Tongue (tissue), 2 donors: ENCODE measurements around the gene TNNT1. TPM values are rescaled to one million over a fixed set of nuclear protein-coding genes. Genes with fewer than 3 reads are reported as not detected.
A peak's percentile ranks its signal among the peaks of the same experiment; 100 is the strongest.
"Not testable (repeated sequence)": the region's sequence is repeated elsewhere in the genome, so short reads cannot be mapped to it uniquely, and the experiment has no call there.

Experiments
- DNase-seq: peaks from one replicate; pipeline ENCODE4 v3.0.0-alpha.2; 2015
- total RNA-seq: library from RNA; depleted of rRNA; stranded (reverse); fragments of >200 nt; gene quantifications from one replicate; pipeline ENCODE4 v1.2.3, GENCODE V29; 2014

The TNNT1 gene
- total RNA-seq, 1 donor from 2014 or later: 338 TPM

DNA sequence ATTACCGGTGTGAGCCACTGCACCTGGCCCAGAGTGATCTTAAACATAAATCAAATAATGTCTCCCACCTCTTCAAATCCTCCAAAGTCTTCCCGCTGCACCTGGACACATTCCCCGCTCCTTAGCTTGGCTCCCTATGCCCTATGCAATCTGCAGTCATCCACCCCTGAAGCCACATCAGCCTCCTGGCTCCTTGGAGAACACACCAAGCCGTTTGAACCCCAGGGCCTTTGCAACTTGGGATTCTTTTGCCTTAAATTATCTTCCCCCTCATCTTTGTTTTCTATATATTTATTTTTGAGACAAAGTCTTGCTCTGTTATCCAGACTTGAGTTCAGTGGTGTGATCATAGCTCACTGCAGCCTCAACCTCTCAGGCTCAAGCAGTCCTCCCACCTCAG is 20.1 kb upstream of the TNNT1 start:
- no peak for DNase-seq

DNA sequence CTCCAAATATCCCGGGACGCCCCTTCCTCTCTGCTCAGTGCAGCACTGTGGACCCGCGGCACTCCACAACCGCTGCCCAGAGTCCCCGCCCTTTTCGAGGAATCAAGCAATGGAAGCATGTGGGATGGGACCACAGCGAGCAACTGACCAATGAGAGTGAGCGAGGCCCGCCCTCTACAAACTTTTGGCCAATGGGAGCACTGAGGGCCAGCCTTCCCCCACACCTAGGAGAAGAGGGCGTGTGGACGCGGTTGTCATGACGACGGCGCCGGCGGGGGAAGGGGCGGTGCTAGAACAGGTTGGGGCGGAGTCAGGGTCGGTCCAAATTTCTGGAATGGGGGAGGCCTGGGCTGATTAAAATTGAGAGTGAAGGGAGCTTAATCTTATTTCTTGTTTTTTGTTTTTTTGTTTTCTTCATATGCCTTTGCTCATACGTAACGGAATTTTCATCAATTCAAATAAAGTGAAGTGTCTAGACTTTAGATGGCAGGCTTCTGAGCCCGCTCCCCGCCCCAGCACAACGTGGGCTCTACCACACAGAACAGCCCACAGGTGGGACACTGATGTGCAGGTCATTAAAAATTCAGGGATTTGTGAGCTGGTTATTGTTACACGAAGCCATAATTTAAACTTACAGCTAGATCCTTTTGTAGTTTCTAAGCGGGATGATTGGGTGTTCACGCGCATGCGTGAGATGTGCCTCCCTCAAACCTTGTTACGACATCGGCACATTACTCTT is 17.7 kb upstream of the TNNT1 start, which contains the start of gene DNAAF3:
DNAAF3 (minus strand) TSS at position 84 of the 739 bp plus-strand sequence. CDS start 200 bp downstream, outside the sequence.
- DNase-seq: peak; percentile 98

- peak; percentile 69 for DNase-seq
Measured at GRCh38 chr19:55165952-55166529, 17.0 kb upstream of the TNNT1 start.

- DNase-seq: no peak
Measured at GRCh38 chr19:55161571-55162322, 12.7 kb upstream of the TNNT1 start.

DNA sequence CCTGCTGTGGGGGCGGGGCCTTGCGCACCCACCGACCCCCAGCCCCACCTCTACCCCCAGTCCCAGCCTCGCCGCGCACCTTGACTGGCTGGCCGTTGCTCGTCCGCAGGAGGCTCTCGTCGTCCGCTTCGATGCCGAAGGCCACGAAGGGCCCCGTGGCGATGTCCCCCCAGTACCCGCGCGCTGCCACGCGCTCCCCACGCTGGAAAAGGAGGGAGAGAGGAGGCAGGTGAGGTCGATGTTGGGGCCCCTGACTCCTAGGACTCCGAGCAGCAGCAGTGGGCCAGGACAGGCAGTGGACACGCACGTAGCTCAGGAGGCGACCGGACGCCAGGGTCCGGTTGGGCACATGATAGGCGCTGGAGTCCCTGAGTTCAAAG is 12.0 kb upstream of the TNNT1 start:
- DNase-seq: no peak

- DNase-seq: peak; percentile 89
Measured at GRCh38 chr19:55160128-55160985, 11.4 kb upstream of the TNNT1 start.

DNA sequence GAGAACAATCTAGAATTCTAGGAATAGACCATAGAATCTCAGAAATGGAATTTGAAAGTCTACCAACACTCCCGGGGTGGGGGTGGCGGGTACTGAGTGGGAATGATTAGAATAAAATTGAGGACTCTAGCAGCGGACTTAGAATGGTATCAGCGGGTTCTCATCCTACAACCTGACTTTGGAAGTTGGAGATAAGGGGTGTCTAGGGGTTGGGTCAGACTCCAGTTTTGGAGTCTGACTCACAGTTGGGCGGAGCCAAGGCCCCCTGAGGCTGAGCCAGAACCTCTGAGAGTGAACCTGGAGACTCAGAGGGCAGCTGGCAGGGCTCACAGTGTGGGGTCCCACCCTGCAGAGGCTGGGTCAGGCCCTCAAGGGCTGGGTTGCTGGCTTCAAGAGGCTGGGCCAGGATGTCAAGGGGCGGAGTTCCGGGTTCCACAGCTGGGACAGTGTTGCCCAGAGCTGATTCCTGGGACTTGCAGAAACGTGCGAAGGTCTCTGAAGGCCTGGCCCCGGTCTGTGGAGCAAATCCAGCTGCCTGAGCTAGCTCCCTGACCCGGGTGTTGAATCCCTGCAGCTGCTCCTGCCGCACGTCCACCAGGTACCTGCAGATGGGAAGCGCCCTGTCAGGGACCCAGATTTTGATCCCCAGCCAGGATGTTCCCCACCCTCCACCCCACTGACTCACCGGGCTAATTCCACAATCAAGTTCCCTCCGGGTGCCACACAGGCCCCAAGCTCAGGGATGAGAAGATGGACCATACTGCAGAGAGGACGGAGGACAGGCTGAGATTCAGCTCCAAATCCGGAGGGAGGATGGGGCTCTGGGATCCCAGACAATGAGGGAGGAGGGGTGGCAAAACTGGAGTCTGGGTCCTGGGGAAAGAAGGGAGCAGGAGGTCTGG is 10.1 kb upstream of the TNNT1 start:
- DNase-seq: peak; percentile 67

- no peak for DNase-seq
Measured at GRCh38 chr19:55158423-55158822, 9.4 kb upstream of the TNNT1 start.

- no peak for DNase-seq
Measured at GRCh38 chr19:55157064-55157908, 8.3 kb upstream of the TNNT1 start, which contains the start of gene TNNI3. Gene TNNI3 (minus strand): TSS chr19:55157732. CDS start chr19:55157589, 143 bp downstream.

GRCh38 chr19:55156202-55157063 is 7.4 kb upstream of the TNNT1 start:
- peak; percentile 65 for DNase-seq

- not testable (repeated sequence) for DNase-seq
Measured at GRCh38 chr19:55155784-55156183, 6.8 kb upstream of the TNNT1 start.

- no peak for DNase-seq
Measured at GRCh38 chr19:55153652-55154264, 4.8 kb upstream of the TNNT1 start.

- DNase-seq: no peak
Measured at GRCh38 chr19:55152017-55152416, 3.0 kb upstream of the TNNT1 start.

- DNase-seq: peak; percentile 94
Measured at GRCh38 chr19:55147545-55148251, 1.3 kb downstream of the TNNT1 start.

GRCh38 chr19:55146705-55147273 is 2.2 kb downstream of the TNNT1 start:
- DNase-seq: peak; percentile 53

DNA sequence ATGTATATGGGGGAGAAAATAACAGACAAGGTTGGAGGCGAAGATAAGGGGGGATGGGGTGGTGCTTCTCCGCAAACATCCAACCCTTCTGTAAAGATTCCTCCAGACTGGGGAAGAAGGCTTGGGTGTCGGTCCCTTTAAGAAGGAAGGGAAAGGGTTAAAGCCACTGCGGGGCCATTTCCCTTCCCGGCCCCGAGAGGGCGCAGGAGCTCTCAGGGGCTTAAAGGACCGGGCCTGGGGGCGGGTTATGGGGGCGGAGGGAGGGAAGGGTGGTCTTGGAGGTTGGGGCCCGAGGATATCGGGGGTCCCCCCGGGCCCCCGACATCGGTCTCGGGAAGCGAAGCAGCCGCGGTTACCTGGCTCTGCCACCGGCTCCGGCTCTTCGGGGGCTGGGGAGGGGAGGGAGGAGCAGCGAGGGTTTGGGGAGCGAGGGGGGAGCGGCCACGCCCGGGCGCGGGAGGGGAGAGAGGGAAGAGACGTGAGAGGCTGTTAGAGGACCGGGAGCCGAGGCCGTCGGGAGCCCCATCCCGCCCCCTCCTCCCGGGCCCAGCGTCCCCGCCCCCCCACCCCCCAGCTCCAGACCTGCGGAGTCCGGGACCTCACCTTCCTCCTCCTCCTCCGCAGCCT is 2.8 kb downstream of the TNNT1 start:
- DNase-seq: no peak

- no peak for DNase-seq
Measured at GRCh38 chr19:55145232-55145631, 3.8 kb downstream of the TNNT1 start.
